GM19372 (cell line): ENCODE results near the gene SLC31A1.

Experiments used
- ATAC-seq: cut with Tn5 transposase; IDR thresholded peaks from one replicate; pipeline ENCODE4 v1.9.1; 2021; ENCODE audit warnings: mild to moderate bottlenecking, low read depth, moderate library complexity; ENCODE audit not compliant: unreplicated experiment

The SLC31A1 gene

GRCh38 chr9:113301548-113301947, 80.2 kb downstream of the SLC31A1 start:
- ATAC-seq: no peak

GRCh38 chr9:113302792-113303418, 81.6 kb downstream of the SLC31A1 start, which contains the start of gene RNF183:
RNF183 (minus strand) TSS chr9:113303376; CDS start chr9:113298184, 5,192 bp downstream.
- ATAC-seq: no peak

GRCh38 chr9:113306566-113306965, 85.2 kb downstream of the SLC31A1 start:
- ATAC-seq: no peak

GRCh38 chr9:113307396-113307975, 86.1 kb downstream of the SLC31A1 start:
- ATAC-seq: no peak

GRCh38 chr9:113309204-113309813, 88.0 kb downstream of the SLC31A1 start:
- ATAC-seq: no peak

GRCh38 chr9:113310538-113310937, 89.2 kb downstream of the SLC31A1 start:
- no peak for ATAC-seq

- no peak for ATAC-seq
Observed at GRCh38 chr9:113311961-113312360, 90.6 kb downstream of the SLC31A1 start.

GRCh38 chr9:113313261-113313660, 91.9 kb downstream of the SLC31A1 start:
- no peak for ATAC-seq
